KMS-11 (cell line): ENCODE measurements around the gene ZNF275.

Source experiments
- H2AFZ ChIP-seq: fragments of 200-600 bp; sonication (generic); 2 replicates; pipeline ENCODE4 v1.6.1; 2016; ENCODE audit warnings: antibody characterized with exemption, mixed run types, low read depth
- H3K27ac ChIP-seq: fragments of 200-600 bp; sonication (generic); 2 replicates; pipeline ENCODE4 v1.6.1; 2016; ENCODE audit warnings: mild to moderate bottlenecking, mixed run types
- H3K27me3 ChIP-seq: fragments of 200-600 bp; sonication (generic); 2 replicates; pipeline ENCODE4 v1.6.1; 2017; ENCODE audit warnings: mild to moderate bottlenecking, low read depth, mixed run types, moderate library complexity; ENCODE audit not compliant: insufficient read depth
- H3K36me3 ChIP-seq: fragments of 200-600 bp; sonication (generic); 2 replicates; pipeline ENCODE4 v1.6.1; 2017; ENCODE audit warnings: mild to moderate bottlenecking, mixed run types; ENCODE audit not compliant: insufficient read depth
- H3K4me1 ChIP-seq: fragments of 200-600 bp; sonication (generic); 2 replicates; pipeline ENCODE4 v1.6.1; 2016; ENCODE audit warnings: mild to moderate bottlenecking, low read depth, mixed run types; ENCODE audit not compliant: poor library complexity, severe bottlenecking
- H3K4me2 ChIP-seq: fragments of 200-600 bp; sonication (generic); 2 replicates; pipeline ENCODE4 v1.7.0; 2016; ENCODE audit warnings: mild to moderate bottlenecking, mixed run types
- H3K4me3 ChIP-seq: fragments of 200-600 bp; sonication (generic); IDR thresholded peaks from 2 replicates; pipeline ENCODE4 v1.6.1; 2017; ENCODE audit warnings: low read depth, low read length, mixed read lengths; ENCODE audit not compliant: insufficient read depth
- H3K79me2 ChIP-seq: fragments of 200-600 bp; sonication (generic); 2 replicates; pipeline ENCODE4 v1.6.1; 2016; ENCODE audit warnings: low read depth, mixed run types; ENCODE audit not compliant: insufficient read depth
- H3K9ac ChIP-seq: fragments of 200-600 bp; sonication (generic); 2 replicates; pipeline ENCODE4 v1.6.1; 2016; ENCODE audit warnings: mild to moderate bottlenecking, mixed run types
- H4K20me1 ChIP-seq: fragments of 200-600 bp; sonication (generic); 2 replicates; pipeline ENCODE4 v1.6.1; 2016; ENCODE audit warnings: mild to moderate bottlenecking, mixed run types; ENCODE audit not compliant: insufficient read depth
- TF ChIP-seq, protein P1 (sequence below): fragments of 200-600 bp; sonication (generic); conservative IDR thresholded peaks from 2 replicates; pipeline ENCODE4 v1.6.1; 2017; ENCODE audit warnings: low read depth, mild to moderate bottlenecking, antibody characterized with exemption, low read length, moderate library complexity, mixed read lengths

ZNF275 gene

DNA sequence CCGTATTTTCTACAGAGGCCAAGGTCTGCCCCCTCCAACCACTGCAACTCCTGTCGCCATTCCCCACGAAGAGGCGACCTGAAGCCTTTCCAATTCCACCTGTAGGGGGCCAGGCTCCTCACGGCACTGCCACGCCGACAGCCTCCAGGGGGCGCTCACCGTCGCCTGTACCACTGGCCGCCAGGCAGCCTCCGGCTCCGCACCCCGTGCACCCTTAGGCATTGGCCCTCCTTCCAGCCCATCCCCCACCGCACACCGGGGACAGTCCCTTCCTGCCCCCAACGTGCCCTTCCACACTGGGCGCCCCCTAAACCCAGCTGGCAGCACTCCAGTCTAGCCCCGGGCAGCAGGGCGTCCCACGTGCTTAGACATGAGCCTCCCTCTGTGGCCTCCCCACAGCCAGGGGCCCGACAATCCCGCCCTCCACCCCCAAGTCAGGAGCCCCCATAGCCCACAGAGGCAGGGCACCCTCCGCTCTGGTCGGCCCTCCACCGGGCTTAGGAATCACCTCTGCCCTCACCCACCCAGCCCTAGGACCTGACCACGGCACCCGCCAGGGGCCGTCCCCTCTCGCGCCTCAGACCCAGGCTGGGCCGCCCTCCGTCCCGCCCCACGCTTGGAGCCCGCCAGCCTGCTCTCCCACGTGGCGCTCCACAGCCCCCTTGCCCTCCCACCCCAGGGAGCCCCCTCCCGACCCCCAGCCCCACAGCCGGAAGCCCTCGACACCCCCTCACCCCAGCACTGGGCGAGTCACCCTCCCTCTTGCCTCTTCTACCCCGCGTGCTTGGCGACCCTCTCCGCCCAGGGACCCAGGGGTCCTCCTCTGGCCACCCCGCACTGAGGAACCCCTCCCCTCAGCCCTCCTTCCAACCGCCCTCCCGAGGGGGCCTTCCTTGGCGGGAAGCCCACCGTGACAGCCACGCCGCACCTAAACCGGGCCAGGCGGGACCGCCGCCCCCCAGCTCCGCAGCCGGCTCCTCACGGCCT, 66.5 kb downstream of the ZNF275 start:
- no peak overlapping the region for H2AFZ ChIP-seq

DNA sequence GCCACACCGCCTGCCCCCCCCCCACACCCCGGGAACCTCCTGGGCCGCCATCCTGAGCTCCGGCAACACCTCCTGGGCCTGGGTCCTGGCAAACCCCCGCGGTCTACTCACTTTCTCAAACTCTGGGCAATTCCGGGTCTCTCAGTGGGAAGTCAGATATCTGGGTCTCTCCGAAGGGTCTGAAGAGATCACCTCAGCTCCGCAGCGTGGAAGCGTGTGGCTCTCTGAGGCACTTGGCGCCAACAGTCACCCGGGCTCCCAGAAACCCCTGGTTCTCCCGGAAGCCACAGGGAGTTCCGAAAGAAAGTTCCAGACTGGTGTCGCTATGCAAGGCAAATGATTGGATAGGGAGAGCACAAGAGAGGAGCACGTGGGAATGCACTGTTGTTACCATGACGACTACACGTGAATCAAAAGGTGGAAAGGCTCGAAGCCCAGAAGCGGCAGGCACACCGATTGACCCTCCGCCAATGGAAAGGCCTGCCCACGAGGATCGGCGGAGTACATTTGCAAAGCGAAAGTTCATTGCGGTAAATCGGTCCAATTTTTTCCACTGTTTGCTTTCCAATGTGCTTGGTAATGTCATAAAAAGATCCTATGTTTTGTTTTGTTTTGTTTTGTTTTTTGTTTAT, 67.3 kb downstream of the ZNF275 start, which contains the start of gene PNMA6E:
Gene PNMA6E (minus strand): TSS at position 218 of the 632 bp plus-strand sequence. CDS start 2,501 bp downstream, outside the sequence.
- Histone ChIP-seq H3K4me2 (no peak within 1 kb of the TSS), H3K27ac (no peak within 1 kb of the TSS), H3K4me1 (no peaks in the 10 kb centered on the region), H3K9ac (no peak within 1 kb of the TSS), H4K20me1 (no peaks in the 10 kb centered on the region), H3K36me3 (no peaks in the 10 kb centered on the region), H2AFZ (no peak within 1 kb of the TSS), H3K27me3 (no peaks in the 10 kb centered on the region), H3K79me2 (no peaks in the 10 kb centered on the region), H3K4me3 (no peak within 1 kb of the TSS)
- TF ChIP-seq, protein P1, sequence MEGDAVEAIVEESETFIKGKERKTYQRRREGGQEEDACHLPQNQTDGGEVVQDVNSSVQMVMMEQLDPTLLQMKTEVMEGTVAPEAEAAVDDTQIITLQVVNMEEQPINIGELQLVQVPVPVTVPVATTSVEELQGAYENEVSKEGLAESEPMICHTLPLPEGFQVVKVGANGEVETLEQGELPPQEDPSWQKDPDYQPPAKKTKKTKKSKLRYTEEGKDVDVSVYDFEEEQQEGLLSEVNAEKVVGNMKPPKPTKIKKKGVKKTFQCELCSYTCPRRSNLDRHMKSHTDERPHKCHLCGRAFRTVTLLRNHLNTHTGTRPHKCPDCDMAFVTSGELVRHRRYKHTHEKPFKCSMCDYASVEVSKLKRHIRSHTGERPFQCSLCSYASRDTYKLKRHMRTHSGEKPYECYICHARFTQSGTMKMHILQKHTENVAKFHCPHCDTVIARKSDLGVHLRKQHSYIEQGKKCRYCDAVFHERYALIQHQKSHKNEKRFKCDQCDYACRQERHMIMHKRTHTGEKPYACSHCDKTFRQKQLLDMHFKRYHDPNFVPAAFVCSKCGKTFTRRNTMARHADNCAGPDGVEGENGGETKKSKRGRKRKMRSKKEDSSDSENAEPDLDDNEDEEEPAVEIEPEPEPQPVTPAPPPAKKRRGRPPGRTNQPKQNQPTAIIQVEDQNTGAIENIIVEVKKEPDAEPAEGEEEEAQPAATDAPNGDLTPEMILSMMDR, result no peak

More for the DNA sequence above, 66.5 kb downstream of the ZNF275 start:
- Histone ChIP-seq H3K36me3 (no peaks in the 10 kb centered on the region), H3K4me1 (no peaks in the 10 kb centered on the region), H3K9ac (no peak overlapping the region), H3K4me3 (no peak overlapping the region), H3K27ac (no peak overlapping the region), H4K20me1 (no peaks in the 10 kb centered on the region), H3K4me2 (no peak overlapping the region), H3K27me3 (no peaks in the 10 kb centered on the region), H3K79me2 (no peaks in the 10 kb centered on the region)
- TF ChIP-seq, protein P1, result peak; percentile 40
